Memory B cell (primary cell): ENCODE results near the gene ZNF844.

Experiments used
- ATAC-seq: fragments of 150-1000 bp; cut with Tn5 transposase; 2 replicates; pipeline ENCODE4 v1.10.0; 2021; ENCODE audit warnings: low read depth, mild to moderate bottlenecking, moderate library complexity
- DNase-seq, 2 donors: peaks; one replicate each; pipeline ENCODE4 v3.0.0; 2022; ENCODE audit warnings: low spot score in 2 of 2
- H3K27ac Mint-ChIP-seq: one replicate; pipeline ENCODE4 v1.8.0; 2022; ENCODE audit warnings: mild to moderate bottlenecking, moderate library complexity, mixed read lengths
- H3K27me3 Mint-ChIP-seq: one replicate; pipeline ENCODE4 v1.8.0; 2022; ENCODE audit warnings: mixed read lengths
- H3K36me3 Mint-ChIP-seq: one replicate; pipeline ENCODE4 v1.8.0; 2022; ENCODE audit warnings: mild to moderate bottlenecking, mixed read lengths
- H3K4me1 Mint-ChIP-seq: one replicate; pipeline ENCODE4 v1.8.0; 2022; ENCODE audit warnings: mixed read lengths
- H3K4me3 Mint-ChIP-seq: one replicate; pipeline ENCODE4 v1.8.0; 2022; ENCODE audit warnings: mild to moderate bottlenecking, moderate library complexity, mixed read lengths
- H3K9me3 Mint-ChIP-seq: one replicate; pipeline ENCODE4 v1.8.0; 2022; ENCODE audit warnings: mixed read lengths

The ZNF844 gene

DNA sequence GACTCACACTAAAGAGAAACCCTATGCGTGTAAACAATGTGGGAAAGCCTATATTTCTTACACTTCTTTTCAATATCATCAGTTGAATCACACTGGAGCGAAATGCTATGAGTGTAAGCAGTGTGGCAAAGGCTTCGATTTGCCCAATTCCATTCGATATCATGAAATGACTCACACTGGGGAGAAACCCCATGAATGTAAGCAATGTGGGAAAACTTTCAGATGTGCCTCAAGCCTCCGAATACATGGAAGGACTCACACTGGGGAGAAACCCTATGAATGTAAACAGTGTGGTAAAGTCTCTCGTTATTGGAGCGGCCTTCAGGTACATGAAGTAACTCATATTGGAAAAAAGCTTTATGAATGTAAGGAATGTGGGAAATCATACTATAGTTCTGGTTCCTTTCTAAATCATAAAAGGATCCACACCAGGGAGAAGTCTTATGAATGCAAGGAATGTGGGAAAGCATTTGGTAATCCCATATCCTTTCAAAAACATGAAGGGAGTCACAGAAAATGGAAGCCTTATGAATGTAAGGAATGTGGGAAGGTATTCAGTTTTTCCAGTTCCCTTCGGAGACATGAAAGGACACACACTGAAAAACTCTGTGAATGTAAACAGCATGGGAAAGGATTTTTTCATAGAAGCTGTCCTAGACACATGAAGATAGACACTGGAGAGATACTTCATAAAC, 47.6 kb downstream of the ZNF844 start:
- no peak overlapping the region for H3K4me3 Mint-ChIP-seq
- peaks cover 6% of the 10 kb centered on the region for H3K36me3 Mint-ChIP-seq
- DNase-seq (no peak), ATAC-seq (no peak)
- H3K27ac Mint-ChIP-seq: no peak overlapping the region
- H3K27me3 Mint-ChIP-seq: no peaks in the 10 kb centered on the region
- H3K4me1 Mint-ChIP-seq: no peaks in the 10 kb centered on the region
- peaks cover 8% of the 10 kb centered on the region for H3K9me3 Mint-ChIP-seq

DNA sequence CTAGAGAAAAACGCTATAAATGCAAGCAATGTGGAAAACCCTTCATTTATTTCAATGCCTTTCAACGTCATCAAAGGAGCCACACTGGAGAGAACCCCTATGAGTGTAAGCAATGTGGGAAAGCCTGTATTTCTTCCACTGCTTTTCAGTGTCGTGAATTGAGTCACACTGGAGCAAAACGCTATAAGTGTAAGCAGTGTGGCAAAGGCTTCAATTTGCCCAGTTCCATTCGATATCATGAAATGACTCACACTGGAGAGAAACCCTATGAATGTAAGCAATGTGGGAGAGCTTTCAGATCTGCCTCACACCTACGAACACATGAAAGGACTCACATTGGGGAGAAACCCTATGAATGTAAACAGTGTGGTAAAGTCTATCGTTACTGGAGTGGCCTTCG, 48.2 kb downstream of the ZNF844 start:
- Mint-ChIP-seq H3K4me1 (no peaks in the 10 kb centered on the region), H3K27me3 (no peaks in the 10 kb centered on the region), H3K9me3 (peaks cover 8% of the 10 kb centered on the region), H3K4me3 (no peak overlapping the region), H3K27ac (no peak overlapping the region), H3K36me3 (peaks cover 6% of the 10 kb centered on the region)
- ATAC-seq: no peak
- DNase-seq: no peak

DNA sequence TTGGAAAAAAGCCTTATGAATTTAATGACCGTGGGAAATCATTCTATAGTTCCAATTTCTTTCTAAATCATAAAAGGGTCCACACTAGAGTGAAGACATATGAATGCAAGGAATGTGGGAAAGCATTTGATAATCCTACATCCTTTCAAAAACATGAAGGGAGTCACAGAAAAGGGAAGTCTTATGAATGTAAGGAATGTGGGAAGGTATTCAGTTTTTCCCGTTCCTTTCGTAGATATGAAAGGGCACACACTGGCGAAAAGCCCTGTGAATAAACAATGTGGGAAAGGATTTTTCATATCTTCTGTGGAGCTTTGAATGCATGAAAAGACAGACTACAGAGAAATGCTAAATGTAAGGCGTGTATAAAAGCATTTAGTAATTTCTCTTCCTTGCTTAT, 48.6 kb downstream of the ZNF844 start:
- H3K36me3 Mint-ChIP-seq: peaks cover 6% of the 10 kb centered on the region
- peaks cover 8% of the 10 kb centered on the region for H3K9me3 Mint-ChIP-seq
- H3K27me3 Mint-ChIP-seq: no peaks in the 10 kb centered on the region
- H3K27ac Mint-ChIP-seq: no peak overlapping the region
- no peak for DNase-seq
- H3K4me1 Mint-ChIP-seq: no peaks in the 10 kb centered on the region
- no peak overlapping the region for H3K4me3 Mint-ChIP-seq
- no peak for ATAC-seq

DNA sequence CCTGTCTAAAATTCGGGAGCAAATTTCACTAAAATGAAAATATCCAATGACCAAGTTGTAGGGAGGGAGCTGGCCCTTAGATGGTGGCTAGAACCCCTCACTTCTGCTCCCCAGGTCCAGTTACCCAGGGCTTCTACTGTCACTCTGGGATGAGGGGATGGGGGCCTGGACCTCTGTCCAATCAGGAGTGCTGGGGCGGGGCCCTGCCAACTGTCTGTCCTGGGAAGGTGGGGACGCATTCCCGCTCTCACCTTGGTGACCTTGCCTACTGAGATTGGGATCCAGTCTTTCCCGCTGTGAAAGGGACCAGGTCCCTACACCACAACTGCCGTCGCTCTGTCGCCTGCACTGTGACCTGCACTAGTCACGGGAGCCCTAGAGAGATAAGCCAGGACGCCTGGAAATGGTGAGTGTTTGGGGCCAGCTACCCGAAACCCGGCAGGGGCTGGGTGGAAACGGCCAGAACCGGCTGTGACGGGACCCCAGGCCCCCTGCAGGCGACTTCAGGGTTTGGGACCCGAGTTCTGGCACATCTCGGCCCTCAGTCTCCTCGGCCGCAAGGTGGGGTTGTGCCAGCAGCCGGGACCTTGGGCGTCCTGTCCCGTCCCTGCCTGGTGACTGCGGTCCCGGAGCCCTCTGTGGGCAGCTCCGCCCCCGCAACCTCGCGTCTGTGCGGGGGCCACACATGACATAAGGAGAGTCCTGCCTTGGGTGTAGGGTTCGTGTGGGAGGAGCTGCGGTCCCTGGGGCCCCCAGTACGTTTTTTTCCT, 52.9 kb downstream of the ZNF844 start:
- Mint-ChIP-seq H3K27me3 (no peaks in the 10 kb centered on the region), H3K9me3 (peaks cover 6% of the 10 kb centered on the region), H3K36me3 (peaks cover 2% of the 10 kb centered on the region), H3K27ac (no peak overlapping the region), H3K4me1 (no peaks in the 10 kb centered on the region), H3K4me3 (no peak overlapping the region)
- ATAC-seq (no peak), DNase-seq (no peak)

DNA sequence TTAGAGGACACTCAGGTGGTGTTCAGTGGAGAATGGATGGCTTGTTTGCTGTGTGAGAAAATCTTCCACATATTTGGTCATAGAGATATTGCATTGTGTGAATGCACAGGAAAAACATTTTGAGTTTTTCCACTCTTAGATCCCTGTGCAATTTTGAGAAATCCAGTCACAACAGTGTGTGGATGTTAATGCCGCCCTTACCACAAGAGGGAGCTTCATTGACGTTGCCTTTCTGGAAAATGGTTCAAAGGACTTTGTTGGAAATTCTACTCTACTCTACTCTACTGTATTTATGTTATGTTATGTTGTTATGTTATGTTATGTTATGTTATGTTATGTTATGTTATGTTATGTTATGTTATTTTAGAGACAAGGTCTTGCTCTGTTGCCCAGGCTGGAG, 62.2 kb downstream of the ZNF844 start:
- H3K27ac Mint-ChIP-seq: no peak overlapping the region
- peaks cover 10% of the 10 kb centered on the region for H3K36me3 Mint-ChIP-seq
- no peak for DNase-seq
- H3K4me1 Mint-ChIP-seq: no peaks in the 10 kb centered on the region
- no peaks in the 10 kb centered on the region for H3K27me3 Mint-ChIP-seq
- H3K4me3 Mint-ChIP-seq: no peak overlapping the region
- ATAC-seq: no peak
- H3K9me3 Mint-ChIP-seq: peaks cover 4% of the 10 kb centered on the region
